ENCODE data around the gene PPBP. TPM values are rescaled to one million over a fixed set of nuclear protein-coding genes. Genes with fewer than 3 reads are reported as not detected.

PPBP gene
- total and polyA plus RNA-seq, 4 donors: 0.67 to 55.0 (median 1.4) TPM

- Histone ChIP-seq H3K27ac (ENCODE audit: low read depth in 1 of 2, low read length in 2 of 2) (no peak overlapping the region), H3K9me3 (ENCODE audit: control insufficient read depth in 4 of 4, low read length in 3 of 4) (no peaks in the 10 kb centered on the region), H3K4me3 (ENCODE audit: low read depth in 1 of 3, low read length in 3 of 3) (no peak overlapping the region), H3K27me3 (ENCODE audit: control insufficient read depth in 4 of 4, insufficient read depth in 4 of 4, low read length in 3 of 4) (peaks cover 0 to 6% (median 0%) of the 10 kb centered on the region in 4 donors), H3K9ac (ENCODE audit: low read depth in 1 of 2, low read length in 2 of 2) (no peak overlapping the region), H3K36me3 (ENCODE audit: control insufficient read depth in 4 of 4, insufficient read depth in 3 of 4, low read depth in 1 of 4, low read length in 3 of 4) (no peaks in the 10 kb centered on the region), H3K4me1 (ENCODE audit: control insufficient read depth in 4 of 4, insufficient read depth in 4 of 4, low read length in 3 of 4) (peaks cover 0 to 8% (median 7%) of the 10 kb centered on the region in 4 donors)
- 60% methylated on average over 7 of the region's 7 CpGs for WGBS
- TF ChIP-seq CTCF (IDR thresholded peaks at IDR 0.05; ENCODE audit: low read depth, low read length, missing input control) (no peak), GABPA (IDR thresholded peaks at IDR 0.05 in 1 of 2, conservative IDR thresholded peaks at IDR 0.05 in 1 of 2) (no peak), FOXA1 (IDR thresholded peaks at IDR 0.05) (no peak), HNF4A (conservative IDR thresholded peaks at IDR 0.05) (no peak), SP1 (IDR thresholded peaks at IDR 0.05) (no peak), REST (IDR thresholded peaks at IDR 0.05) (no peak), TAF1 (conservative IDR thresholded peaks at IDR 0.05) (no peak), ATF3 (IDR thresholded peaks at IDR 0.05) (no peak), RAD21 (IDR thresholded peaks at IDR 0.05) (no peak), FOXA2 (IDR thresholded peaks at IDR 0.05) (no peak), HNF4G (IDR thresholded peaks at IDR 0.05) (no peak), NR2F2 (IDR thresholded peaks at IDR 0.05) (no peak)
- no peak for DNase-seq (ENCODE audit: low spot score)
Observed at GRCh38 chr4:73948990-73949706, 38.8 kb downstream of the PPBP start.

- Histone ChIP-seq H3K9ac (ENCODE audit: low read depth in 1 of 2, low read length in 2 of 2) (no peak overlapping the region), H3K4me3 (ENCODE audit: low read depth in 1 of 3, low read length in 3 of 3) (no peak overlapping the region), H3K36me3 (ENCODE audit: control insufficient read depth in 4 of 4, insufficient read depth in 3 of 4, low read depth in 1 of 4, low read length in 3 of 4) (no peaks in the 10 kb centered on the region), H3K4me1 (ENCODE audit: control insufficient read depth in 4 of 4, insufficient read depth in 4 of 4, low read length in 3 of 4) (peaks cover 0 to 12% (median 10%) of the 10 kb centered on the region in 4 donors), H3K9me3 (ENCODE audit: control insufficient read depth in 4 of 4, low read length in 3 of 4) (no peaks in the 10 kb centered on the region), H3K27ac (ENCODE audit: low read depth in 1 of 2, low read length in 2 of 2) (no peak overlapping the region), H3K27me3 (ENCODE audit: control insufficient read depth in 4 of 4, insufficient read depth in 4 of 4, low read length in 3 of 4) (peaks cover 0 to 9% (median 0%) of the 10 kb centered on the region in 4 donors)
- no peak for DNase-seq (ENCODE audit: low spot score)
- WGBS: 82% methylated on average over 1 of the region's 1 CpG
- no peak for TF ChIP-seq HNF4G (IDR thresholded peaks at IDR 0.05)
- TF ChIP-seq REST (IDR thresholded peaks at IDR 0.05): no peak
- no peak for TF ChIP-seq SP1 (IDR thresholded peaks at IDR 0.05)
- no peak for TF ChIP-seq RXRA (IDR thresholded peaks at IDR 0.05)
- TF ChIP-seq NR2F2 (IDR thresholded peaks at IDR 0.05): no peak
- TF ChIP-seq EGR1 (IDR thresholded peaks at IDR 0.05; ENCODE audit: low read depth in 2 of 2): no peak
- no peak for TF ChIP-seq GABPA (IDR thresholded peaks at IDR 0.05 in 1 of 2, conservative IDR thresholded peaks at IDR 0.05 in 1 of 2)
- TF ChIP-seq TAF1 (conservative IDR thresholded peaks at IDR 0.05): no peak
- TF ChIP-seq ZBTB33 (IDR thresholded peaks at IDR 0.05): no peak
- TF ChIP-seq YY1 (IDR thresholded peaks at IDR 0.05): no peak
- TF ChIP-seq CTCF (IDR thresholded peaks at IDR 0.05; ENCODE audit: low read depth, low read length, missing input control): no peak
- no peak for TF ChIP-seq JUND (IDR thresholded peaks at IDR 0.05)
Observed at GRCh38 chr4:73948291-73948690, 39.7 kb downstream of the PPBP start.
